Measurements from ENCODE around the gene MAVS. TPM values are rescaled to one million over a fixed set of nuclear protein-coding genes. Genes with fewer than 3 reads are reported as not detected.

The MAVS gene
- total RNA-seq, 1 experiment from 2014 or later: 31.7 TPM

- Mint-ChIP-seq H3K4me1 (ENCODE audit: insufficient read depth, unreplicated experiment) (no peaks in the 10 kb centered on the region), H3K27me3 (ENCODE audit: insufficient read depth, unreplicated experiment) (no peaks in the 10 kb centered on the region), H3K27ac (ENCODE audit: low read depth, unreplicated experiment) (peak overlapping the region; percentile 43), H3K36me3 (ENCODE audit: insufficient read depth, unreplicated experiment) (peaks cover 49% of the 10 kb centered on the region), H3K4me3 (ENCODE audit: unreplicated experiment) (no peak overlapping the region), H3K9me3 (ENCODE audit: unreplicated experiment) (no peaks in the 10 kb centered on the region)
- ChIA-PET CTCF (interaction anchor here (0.7 to 1.1 kb wide), 3 partner anchors 17 to 220 kb away, joined by 3 to 4 read pairs (median 3); no protein-coding TSS in a partner anchor), POLR2A (interaction anchor here (0.6 to 3.2 kb wide), 14 partner anchors 9 to 104 kb away, joined by 3 to 15 read pairs (median 4); partner anchors contain the start of genes ADISSP, AP5S1 and MAVS)
- no TSS peak for BruUV-seq (replicated peaks)
- no peak for TF ChIP-seq CTCF (IDR thresholded peaks at IDR 0.05; ENCODE audit: unreplicated experiment)
- DNase-seq (ENCODE audit: unreplicated experiment): peak; percentile 42
- intact Hi-C loops (cut with micrococcal nuclease): no loop called here
Measured at GRCh38 chr20:3871550-3872265, 25.1 kb downstream of the MAVS start.

- BruUV-seq (replicated peaks): no TSS peak
- no peak for TF ChIP-seq CTCF (IDR thresholded peaks at IDR 0.05; ENCODE audit: unreplicated experiment)
- no peaks in the 10 kb centered on the region for H3K9me3 Mint-ChIP-seq (ENCODE audit: unreplicated experiment)
- ChIA-PET CTCF (no interaction called here), POLR2A (interaction anchor here (0.5 to 2.4 kb wide), 4 partner anchors 10 to 209 kb away, joined by 3 to 8 read pairs (median 4); no protein-coding TSS in a partner anchor)
- H3K4me3 Mint-ChIP-seq (ENCODE audit: unreplicated experiment): no peak overlapping the region
- no peak overlapping the region for H3K27ac Mint-ChIP-seq (ENCODE audit: low read depth, unreplicated experiment)
- H3K36me3 Mint-ChIP-seq (ENCODE audit: insufficient read depth, unreplicated experiment): peaks cover 60% of the 10 kb centered on the region
- no peaks in the 10 kb centered on the region for H3K27me3 Mint-ChIP-seq (ENCODE audit: insufficient read depth, unreplicated experiment)
- DNase-seq (ENCODE audit: unreplicated experiment): no peak
- intact Hi-C loops (cut with micrococcal nuclease): no loop called here
- no peaks in the 10 kb centered on the region for H3K4me1 Mint-ChIP-seq (ENCODE audit: insufficient read depth, unreplicated experiment)
Measured at GRCh38 chr20:3873507-3873906, 26.9 kb downstream of the MAVS start.

DNA sequence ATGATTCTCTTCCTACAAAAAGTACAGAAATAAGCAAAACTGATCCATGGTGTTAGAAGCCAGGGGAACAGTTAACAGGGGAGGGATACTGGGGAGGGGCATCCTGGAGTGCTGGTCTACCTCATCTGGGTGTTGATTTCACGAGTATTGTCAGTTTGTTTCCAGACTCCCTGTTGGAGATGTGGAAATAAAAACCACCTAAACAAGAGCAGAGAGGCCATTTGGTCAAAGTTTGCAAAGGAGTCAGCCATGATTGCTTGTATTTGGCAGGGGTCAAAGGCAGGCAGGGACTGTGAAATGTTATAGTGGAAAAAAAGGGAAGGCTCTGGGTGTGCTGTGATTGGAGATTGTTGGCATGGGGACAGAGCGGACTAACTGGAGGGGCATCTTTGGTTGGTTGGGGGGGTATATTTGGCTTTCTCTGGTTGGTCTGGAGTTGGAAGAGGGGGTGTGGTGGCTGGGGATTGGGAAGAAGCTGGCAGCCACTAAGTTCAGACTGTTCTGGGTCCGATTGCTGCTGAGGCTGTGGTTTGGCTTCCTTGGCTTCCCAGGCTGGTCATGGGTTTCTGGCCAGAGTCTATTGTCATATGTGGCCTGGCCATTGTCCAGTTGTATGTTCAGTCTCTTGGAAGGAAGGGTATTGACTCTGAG, 27.7 kb downstream of the MAVS start:
- Mint-ChIP-seq H3K4me1 (ENCODE audit: insufficient read depth, unreplicated experiment) (no peaks in the 10 kb centered on the region), H3K9me3 (ENCODE audit: unreplicated experiment) (no peaks in the 10 kb centered on the region), H3K36me3 (ENCODE audit: insufficient read depth, unreplicated experiment) (peaks cover 65% of the 10 kb centered on the region), H3K4me3 (ENCODE audit: unreplicated experiment) (no peak overlapping the region), H3K27ac (ENCODE audit: low read depth, unreplicated experiment) (no peak overlapping the region), H3K27me3 (ENCODE audit: insufficient read depth, unreplicated experiment) (no peaks in the 10 kb centered on the region)
- DNase-seq (ENCODE audit: unreplicated experiment): no peak
- intact Hi-C loops (cut with micrococcal nuclease): no loop called here
- POLR2A ChIA-PET: interaction anchor here (0.5 to 2.4 kb wide), 5 partner anchors 9 to 208 kb away, joined by 3 to 8 read pairs (median 3); no protein-coding TSS in a partner anchor
- CTCF ChIA-PET: interaction anchor here (0.6 to 1.5 kb wide), 6 partner anchors 19 to 296 kb away, joined by 3 to 5 read pairs (median 4); partner anchors contain the start of genes AP5S1 and SPEF1
- BruUV-seq (replicated peaks): no TSS peak
- no peak for TF ChIP-seq CTCF (IDR thresholded peaks at IDR 0.05; ENCODE audit: unreplicated experiment)

- no peak overlapping the region for H3K27ac Mint-ChIP-seq (ENCODE audit: low read depth, unreplicated experiment)
- TF ChIP-seq CTCF (IDR thresholded peaks at IDR 0.05; ENCODE audit: unreplicated experiment): no peak
- ChIA-PET CTCF (interaction anchor here (0.6 to 1.5 kb wide), 10 partner anchors 20 to 298 kb away, joined by 3 to 5 read pairs (median 4); partner anchors contain the start of genes AP5S1 and SPEF1), POLR2A (interaction anchor here (1.0 to 2.4 kb wide), 8 partner anchors 8 to 108 kb away, joined by 3 to 16 read pairs (median 6); partner anchors contain the start of gene ADISSP)
- no peaks in the 10 kb centered on the region for H3K4me1 Mint-ChIP-seq (ENCODE audit: insufficient read depth, unreplicated experiment)
- H3K4me3 Mint-ChIP-seq (ENCODE audit: unreplicated experiment): no peak overlapping the region
- no TSS peak for BruUV-seq (replicated peaks)
- H3K27me3 Mint-ChIP-seq (ENCODE audit: insufficient read depth, unreplicated experiment): no peaks in the 10 kb centered on the region
- DNase-seq (ENCODE audit: unreplicated experiment): no peak
- H3K9me3 Mint-ChIP-seq (ENCODE audit: unreplicated experiment): no peaks in the 10 kb centered on the region
- H3K36me3 Mint-ChIP-seq (ENCODE audit: insufficient read depth, unreplicated experiment): peaks cover 57% of the 10 kb centered on the region
- intact Hi-C loops (cut with micrococcal nuclease): no loop called here
Measured at GRCh38 chr20:3875378-3875974, 28.8 kb downstream of the MAVS start.
